Measurements from ENCODE around the gene AZGP1.
"Not testable (repeated sequence)": the region's sequence is repeated elsewhere in the genome, so short reads cannot be mapped to it uniquely, and the experiment has no call there.

The AZGP1 gene

DNA sequence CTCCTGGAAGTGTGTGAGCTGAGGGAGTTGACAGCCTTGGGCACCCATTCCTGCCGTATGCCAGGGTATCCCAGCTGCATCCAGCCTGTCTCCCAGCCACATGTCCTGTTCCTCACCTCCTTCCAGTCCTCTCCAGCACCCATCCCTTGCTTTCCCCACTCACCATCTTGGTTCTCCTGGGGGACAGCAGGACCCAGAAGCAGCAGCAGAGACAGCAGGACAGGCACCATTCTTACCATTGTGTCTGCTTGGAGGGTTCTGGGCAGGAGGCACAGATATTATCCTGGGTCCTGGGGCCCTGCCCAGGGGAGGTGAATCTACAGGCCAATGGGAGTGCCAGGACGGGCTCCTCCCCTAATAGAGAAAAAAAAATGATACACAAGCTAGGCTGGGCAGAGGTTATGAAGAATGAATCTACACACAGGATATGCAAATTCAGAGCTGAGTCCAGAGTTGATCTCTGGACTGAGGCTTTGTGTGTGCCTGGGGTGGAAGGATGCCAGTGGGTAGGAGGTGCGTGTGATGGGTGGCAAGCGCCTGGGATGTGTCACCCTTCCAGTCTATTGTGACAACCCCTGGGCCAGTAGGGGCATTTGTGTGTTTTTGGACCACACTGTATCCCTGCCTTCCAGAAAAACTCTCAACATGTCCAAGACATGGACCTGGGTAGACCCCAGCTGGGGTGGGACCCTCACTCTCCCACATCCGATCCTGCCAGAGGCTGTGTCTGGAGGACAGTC is at the start of gene AZGP1:
TSS of gene AZGP1 (minus strand) at position 250 of the 740 bp plus-strand sequence. CDS start at position 239, 11 bp downstream.
- no peak for DNase-seq

DNA sequence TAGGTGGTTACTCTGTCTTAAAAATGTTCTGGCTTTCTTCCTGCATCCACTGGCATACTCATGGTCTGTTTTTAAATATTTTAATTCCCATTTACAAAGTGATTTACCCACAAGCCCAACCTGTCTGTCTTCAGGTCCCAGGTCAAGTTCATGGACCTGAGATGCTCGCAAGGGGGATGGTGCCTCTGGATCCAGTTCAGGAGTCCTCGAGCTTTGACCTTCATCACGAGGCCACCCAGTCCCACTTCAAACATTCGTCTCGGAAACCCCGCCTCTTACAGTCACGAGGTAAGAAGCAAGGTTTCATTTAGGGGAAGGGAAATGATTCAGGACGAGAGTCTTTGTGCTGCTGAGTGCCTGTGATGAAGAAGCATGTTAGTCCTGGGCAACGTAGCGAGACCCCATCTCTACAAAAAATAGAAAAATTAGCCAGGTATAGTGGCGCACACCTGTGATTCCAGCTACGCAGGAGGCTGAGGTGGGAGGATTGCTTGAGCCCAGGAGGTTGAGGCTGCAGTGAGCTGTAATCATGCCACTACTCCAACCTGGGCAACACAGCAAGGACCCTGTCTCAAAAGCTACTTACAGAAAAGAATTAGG is 48.3 kb upstream of the AZGP1 start:
- DNase-seq, result no peak

DNA sequence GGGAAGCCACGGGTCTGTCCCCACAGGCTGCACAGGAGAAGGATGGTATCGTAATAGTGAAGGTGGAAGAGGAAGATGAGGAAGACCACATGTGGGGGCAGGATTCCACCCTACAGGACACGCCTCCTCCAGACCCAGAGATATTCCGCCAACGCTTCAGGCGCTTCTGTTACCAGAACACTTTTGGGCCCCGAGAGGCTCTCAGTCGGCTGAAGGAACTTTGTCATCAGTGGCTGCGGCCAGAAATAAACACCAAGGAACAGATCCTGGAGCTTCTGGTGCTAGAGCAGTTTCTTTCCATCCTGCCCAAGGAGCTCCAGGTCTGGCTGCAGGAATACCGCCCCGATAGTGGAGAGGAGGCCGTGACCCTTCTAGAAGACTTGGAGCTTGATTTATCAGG is 47.7 kb upstream of the AZGP1 start:
- no peak for DNase-seq

DNA sequence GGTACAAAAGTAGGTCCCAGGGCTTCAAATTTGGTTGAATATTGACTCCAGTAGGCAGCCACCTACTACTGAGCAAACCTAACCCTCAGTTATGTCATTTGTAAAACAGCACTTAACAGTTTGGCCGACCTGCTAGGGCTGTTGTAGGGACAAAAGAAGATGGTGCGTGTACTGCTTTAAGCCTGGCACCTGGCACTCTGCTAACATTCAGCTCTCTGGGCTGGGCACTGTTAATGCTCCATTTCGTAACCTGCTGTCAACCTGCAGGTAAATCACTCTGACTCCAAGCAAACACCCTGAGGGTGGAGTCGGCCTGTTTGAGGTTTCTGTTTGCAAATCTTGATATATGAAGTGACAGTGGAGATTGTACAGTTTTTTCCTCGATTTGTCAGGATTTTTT is 46.8 kb upstream of the AZGP1 start:
- no peak for DNase-seq

DNA sequence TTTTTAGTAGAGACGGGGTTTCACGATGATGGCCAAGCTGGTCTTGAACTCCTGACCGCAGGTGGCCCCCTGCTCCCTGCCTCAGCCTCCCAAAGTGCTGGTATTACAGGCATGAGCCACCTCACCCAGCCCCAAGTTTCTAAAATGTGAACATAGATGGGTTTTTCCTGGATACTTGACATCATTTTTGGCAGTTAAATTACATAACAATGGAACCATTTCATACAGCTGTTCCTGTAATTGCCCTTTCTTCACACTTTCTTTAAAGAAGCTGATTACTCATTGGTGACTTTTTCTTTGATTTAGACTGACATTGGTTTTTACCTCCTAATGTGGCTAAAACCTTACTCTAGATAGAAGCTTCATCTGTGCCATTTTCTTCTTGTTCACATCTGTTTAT is 45.5 kb upstream of the AZGP1 start:
- DNase-seq, result no peak

DNA sequence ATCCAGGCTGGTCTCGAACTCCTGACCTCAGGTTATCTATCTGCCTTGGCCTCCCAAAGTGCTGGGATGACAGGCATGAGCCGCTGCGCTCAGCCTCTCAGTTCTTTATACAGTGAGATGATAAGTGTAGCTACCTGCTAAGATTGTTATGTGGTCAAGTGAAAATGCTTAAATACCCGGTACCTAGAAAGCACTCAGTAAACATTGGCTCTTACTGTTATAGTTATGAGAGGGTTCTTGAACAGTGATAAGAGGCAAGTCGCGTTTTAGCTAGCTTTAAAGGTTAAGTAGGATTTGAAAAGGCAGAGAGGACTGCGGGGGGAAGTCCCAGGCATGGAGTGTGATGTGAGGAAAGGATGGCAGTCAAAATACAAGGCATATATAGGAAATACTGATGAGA is 44.1 kb upstream of the AZGP1 start:
- no peak for DNase-seq

DNA sequence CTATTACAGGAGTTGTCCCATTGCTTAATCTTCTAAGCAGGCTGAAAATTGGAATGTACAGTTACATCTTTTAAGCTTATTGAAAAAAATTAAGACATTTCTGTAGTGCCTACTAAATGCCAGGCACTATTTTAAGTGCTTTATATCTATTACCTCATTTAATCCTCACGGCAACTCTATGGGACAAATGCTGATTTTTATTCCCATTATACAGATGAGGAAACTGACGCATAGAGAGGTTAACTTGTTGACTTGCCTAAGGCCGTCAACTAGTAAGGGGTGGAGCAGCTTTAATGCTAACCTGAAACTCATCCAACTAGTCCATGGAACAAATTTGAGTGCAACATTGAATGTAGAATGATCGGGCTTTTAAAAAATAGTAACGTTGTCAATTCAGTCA is 42.0 kb upstream of the AZGP1 start:
- no peak for DNase-seq

DNA sequence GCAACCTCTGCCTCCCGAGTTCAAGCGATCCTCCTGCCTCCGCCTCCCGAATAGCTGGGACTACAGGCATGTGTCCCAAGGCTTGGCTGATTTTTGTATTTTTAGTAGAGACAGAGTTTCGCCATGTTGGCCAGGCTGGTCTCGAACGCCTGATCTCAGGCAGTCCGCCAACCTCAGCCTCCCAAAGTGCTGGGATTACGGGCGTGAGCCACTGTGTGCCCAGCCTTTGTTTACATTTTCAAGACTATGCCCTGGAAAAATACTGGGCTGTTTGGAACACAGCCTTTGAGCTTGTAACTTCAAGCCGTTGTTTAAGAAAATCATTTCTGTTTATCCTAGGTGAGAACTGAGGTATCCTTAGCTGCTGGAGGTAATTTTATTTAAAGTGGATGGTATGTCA is 41.5 kb upstream of the AZGP1 start:
- DNase-seq, result no peak

DNA sequence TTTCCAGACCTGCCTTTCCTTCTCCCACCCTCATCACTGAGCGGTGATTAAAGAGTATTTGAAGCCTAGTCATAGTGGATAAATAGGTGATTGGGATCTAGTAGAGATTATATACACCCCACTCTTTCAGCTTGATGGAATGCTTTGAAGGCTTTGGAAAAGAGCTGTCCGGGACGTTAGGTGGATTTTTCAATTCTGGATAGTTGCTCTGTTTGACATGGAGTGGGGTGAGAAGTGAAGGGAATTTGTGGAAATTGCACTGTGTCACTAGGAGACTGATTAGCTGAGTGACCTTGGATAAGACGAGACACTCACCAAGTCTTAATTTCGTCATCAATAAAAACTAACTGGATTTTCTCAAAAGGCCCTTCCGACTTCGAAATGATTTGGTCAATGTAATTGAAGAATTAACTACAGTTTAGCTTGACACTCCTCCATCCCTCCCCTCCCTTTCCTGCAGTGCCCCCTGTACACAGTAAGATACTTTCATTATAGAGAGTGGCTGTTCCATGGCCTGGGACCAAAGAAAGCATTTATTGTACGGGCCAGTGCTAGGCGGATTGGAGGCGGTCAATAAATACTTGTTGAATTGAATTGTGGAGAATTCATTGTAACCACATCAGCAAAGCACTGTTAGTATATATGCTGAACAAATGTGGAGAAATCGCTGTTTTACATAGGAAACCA is 40.5 kb upstream of the AZGP1 start:
- DNase-seq, result no peak

DNA sequence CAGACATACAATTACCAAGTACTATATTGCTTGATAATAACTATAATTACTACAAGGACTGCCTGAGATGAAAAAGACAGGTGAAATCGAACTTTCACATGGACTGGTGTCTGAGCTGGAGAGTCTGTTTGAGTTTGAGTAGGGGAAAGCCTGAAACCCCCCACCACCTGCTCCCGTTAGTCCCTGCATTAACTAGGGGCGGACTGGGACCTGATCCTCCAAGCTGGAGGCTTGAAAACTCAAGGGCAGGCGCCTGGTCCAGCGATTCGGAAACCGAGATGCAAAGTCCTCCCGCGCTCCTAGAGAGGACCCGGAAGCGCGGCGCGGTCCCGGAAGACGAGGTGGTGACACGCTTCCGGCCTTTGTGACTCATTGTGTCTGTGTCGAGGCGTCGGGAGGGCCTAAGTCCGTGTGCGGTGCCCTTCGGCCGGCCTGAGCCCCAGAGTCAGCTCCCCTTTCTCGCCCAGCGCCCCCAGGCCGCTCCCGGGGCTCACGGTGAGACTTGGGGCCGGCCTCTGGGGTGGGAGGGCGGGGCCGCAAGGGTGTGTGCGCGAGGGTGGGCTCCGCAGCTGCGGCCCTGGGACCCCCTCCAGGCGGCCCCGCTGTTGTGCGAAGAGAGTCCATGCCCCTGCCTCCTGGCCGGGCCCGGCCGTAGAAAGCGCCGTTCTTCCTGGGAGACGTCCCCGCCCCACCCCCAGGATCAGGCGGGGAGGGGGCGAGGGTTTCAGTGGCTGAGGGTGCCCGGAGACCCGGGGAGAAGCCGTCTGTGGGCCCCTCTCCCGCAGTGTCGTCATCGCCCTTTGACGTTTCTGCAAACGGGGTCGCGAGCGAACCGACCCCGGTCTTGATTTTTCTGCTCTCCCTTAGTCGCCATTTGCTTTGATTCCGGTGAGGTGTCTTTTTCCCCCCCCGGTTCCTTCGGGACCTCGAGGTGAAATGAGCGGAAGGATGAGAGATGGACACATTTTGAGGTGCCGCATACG is 39.7 kb upstream of the AZGP1 start, which contains the start of gene ZKSCAN1:
TSS of gene ZKSCAN1 (plus strand) at position 365 of the 983 bp plus-strand sequence. CDS start 7,911 bp downstream, outside the sequence.
- DNase-seq, result peak; percentile 78 to 84

DNA sequence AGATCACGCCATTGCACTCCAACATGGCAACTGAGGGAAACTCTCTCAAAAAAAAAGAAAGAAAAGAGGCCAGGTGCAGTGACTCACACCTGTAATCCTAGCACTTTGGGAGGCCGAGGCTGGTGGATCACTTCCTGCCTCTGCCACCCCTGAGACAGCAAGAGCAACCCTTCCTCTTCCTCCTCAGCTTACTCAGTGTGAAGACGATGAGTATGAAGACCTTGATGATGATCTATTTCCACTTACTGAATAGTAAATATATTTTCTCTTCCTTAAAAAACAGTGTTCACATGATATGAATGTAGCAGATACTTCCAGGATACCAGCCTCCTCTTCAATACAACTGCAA is 37.5 kb upstream of the AZGP1 start:
- no peak for DNase-seq

DNA sequence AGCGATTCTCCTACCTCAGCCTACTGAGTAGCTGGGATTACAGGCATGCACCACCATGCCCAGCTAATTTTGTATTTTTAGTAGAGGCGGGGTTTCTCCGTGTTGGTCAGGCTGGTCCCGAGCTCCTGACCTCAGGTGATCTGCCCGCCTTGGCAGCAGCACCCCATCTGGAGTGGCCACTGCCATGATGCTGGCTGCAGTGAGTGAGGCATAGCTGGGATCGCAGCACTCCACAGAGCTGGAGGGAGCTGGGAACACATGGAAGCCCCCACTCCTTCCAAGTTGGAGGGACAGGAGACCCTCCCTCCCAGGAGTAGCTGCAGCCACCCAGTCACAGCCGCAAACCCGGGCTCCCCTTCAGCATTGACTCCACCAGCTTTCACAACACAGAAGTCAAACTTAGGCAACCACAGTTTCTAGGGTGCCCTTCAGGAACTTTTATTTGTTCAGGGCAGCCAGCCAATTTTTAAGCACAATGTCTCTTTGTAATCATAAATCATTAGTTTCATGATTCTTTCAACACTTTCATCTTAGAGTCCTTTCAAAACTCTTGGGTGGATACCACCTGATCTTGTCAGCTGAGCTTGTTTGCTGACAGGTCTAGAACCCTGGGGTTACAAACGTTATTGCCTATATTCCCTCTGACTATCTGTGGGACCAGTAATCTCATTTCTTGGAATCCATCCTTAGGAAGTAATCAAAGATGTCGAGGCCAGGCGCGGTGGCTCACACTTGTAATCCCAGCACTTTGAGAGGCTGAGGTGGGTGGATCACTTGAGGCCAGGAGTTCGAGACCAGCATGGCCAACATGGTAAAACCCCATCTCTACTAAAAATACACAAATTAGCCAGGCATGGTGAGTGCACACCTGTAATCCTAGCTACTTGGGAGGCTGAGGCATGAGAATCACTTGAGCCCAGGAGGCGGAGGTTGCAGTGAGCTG is 36.8 kb upstream of the AZGP1 start:
- not testable (repeated sequence) for DNase-seq

DNA sequence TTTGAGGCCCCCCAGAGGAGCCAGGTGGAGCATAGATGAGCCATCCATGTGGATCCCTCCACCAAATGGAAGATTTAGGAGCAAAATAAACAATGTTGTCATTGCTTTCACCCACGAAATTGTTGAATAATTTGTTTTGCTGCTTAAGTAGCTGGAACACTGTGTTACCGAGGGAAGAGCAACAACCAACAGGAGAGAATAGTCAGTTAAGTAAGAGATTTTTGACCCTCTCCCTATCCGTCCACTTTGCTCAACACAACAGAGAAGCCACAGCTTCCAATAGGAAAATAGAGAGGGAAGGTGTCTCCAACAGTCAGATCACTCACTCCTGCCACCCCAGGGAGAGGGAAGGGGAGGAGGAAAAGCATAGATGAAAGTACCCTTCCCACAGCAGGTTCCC is 35.7 kb upstream of the AZGP1 start:
- no peak for DNase-seq

DNA sequence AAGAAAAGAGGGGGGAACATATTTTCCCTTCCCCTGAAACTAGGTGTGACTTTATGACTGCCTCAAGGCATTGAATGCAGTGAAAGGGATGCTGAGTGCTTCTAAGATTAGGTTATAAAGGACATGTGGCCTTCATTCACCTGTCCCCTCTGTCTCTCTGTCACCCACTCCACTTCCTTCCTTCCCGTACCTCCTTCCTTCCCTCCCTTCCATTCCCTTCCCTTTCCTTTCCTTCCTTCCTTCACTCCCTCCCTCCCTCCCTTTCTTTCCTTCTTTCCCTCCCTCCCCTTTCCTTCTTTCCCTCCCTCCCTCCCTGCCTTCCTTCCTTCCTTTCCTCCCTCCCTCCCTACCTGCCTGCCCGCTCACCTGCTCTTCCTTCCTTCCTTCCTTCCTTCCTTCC is 35.1 kb upstream of the AZGP1 start:
- no peak for DNase-seq

DNA sequence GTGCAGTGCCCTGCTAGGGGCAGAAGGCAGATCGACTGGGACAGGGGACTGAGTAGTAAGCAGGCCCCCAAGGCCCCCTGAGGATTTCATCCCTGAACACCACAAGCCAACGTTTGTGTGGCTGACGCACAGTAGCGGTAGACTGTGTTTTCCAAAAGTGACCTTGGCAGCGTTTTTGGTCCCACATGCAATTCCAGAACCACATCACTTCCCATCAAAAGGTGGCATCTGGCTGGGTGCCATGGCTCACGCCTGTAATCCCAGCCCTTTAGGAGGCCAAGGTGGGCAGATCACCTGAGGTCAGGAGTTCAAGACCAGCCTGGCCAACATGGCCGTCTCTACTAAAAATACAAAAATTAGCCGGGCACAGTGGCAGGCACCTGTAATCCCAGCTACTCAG is 34.1 kb upstream of the AZGP1 start:
- DNase-seq, result not testable (repeated sequence)

DNA sequence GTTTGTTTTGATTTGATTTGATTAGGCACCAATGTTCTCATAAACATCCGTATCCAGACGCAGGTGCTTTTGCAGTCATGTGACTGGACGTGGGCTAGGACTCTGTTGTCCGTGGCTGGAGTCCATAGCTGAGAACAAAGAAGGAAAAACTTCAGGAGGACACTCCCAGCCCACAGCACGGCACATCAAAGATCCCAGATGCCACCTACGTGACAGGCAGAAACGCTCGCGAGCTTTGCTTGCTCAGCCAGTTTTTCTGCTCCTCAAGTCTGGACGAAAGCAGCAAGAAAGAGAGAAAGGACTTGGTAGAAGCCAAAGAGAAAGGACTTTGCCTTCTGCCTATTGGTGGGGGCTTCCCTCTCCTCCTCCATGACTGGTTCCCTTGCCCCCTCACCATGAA is 32.7 kb upstream of the AZGP1 start:
- DNase-seq, result no peak

DNA sequence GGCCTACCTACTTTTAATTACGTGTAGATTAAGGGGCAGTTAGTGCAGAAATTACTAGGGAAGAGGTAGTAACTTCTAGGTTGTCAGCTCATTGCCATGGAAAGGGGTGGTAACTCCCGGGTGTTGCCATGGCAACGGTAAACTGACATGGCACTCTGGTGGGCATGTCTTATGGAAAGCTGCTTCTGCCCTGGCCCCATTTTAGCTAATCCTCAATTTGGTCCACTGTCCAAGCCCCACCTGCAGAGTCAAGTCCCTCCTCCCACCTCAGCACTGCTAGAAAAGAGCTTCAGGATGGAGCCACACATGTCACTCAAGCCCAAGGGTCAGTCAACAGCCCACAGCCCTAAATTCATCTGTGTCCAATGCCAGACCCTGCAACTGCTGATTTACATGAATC is 32.1 kb upstream of the AZGP1 start:
- no peak for DNase-seq

DNA sequence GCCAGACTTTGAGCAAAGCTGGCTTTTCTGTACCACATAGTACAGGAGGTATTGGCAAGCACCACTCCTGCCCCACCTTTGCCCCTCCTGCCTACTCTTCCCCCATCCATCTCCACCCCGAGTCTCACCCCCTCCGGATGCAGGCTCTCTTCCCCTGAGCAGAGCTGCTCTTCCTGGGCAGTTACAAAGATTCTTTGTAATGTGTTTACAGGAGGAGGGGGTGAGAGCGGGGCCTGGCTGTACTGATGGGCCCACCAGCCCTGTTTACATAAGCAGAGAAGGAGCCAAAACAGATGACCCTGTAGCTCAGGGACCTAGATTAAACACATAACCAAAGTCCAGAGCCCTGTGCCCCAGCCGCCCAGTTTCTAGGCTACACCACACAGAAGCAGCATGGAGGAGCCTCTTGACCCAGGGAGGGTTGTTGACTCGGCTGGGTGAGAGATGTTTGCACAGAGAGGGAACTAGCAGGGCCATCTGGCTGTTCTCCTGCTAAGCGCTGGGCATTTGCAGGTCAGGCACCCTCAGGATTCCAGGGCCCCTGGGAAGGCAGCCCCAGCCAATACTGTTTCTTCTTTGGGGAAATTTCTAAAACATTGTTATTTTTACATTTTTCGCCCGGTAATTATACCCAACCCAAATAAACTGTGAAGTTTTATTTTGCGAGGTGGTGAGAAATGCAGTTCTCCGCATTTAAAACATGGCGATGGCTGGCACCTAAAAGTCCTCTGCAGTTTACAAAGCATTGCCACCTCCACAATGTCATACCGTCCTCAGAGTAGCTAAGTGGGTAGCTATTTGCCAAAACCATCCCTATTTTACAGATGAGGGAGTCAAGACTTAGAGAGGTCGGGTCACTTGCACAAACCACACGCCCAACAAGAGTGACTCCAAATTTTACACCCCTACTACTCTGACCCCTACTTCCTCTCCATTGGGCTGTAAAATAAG is 28.2 kb upstream of the AZGP1 start:
- no peak for DNase-seq

DNA sequence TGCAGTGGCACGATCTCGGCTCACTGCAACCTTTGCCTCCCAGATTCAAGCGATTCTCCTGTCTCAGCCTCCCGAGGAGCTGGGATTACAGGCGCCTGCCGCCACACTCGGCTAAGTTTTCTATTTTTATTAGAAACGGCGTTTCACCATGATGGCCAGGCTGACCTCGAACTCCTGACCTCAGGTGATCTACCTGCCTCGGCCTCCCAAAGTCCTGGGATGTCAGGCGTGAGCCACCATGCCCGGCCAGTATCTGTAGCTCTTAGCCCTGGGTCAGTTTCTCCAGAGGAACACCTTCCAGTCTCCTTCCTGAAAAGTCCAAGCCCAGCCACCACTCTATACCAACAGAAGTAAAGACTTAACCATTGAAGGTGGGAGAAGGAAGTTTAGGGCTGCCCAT is 24.4 kb upstream of the AZGP1 start:
- DNase-seq, result no peak

DNA sequence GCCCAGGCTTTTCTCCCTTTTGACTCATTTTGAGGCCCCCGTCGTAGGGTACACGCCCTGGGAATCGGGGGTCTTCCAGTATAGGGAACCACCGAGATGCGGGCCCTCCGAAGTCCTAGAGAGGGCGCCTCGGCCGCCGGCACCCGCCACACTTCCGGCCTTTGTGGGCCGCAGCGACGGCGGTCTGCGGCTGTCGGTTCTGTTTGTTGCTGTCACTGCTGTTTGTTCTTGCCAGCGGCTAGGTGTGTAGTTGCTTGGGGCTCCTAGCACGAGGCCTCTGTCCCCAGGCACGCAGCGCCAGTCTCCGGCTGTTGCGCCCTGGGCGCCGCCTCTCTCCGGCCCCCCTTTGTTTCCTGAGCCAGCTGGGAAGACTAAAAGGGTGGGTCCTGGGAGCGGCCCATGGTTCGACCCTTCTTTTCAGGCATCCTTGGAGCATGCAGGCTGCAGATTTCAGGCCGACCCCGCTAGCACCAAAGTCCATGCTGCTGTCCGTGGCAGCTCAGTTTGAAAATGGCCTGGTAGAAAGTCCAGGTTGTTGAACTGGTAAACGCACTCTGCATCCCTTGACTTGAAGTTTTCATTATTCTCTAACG is 21.8 kb upstream of the AZGP1 start:
- DNase-seq, result no peak

Data from SW 1271 (cell line).